ENCODE results near the gene MCM8.

The MCM8 gene

DNA sequence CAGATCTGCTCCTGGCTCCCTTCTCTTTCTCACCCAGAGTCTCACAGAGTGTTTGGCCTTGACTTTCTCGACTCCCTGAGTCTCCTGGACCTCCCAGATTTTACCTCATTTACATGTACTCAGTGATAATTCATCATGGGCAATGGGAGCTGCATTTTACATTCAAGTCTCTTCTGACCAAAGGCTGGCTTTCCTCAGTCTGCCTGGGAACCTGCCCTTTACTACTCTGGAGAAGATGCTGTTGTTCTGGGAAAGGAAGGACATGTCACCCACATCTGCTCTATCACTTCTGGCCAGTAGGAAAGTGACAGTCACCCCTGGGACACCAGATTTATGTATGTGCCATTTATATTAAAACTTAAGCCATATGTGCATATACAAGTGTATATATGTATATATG is 96.0 kb downstream of the MCM8 start:
- no peak for DNase-seq

- no peak for DNase-seq
Observed at GRCh38 chr20:6048391-6048790, 97.9 kb downstream of the MCM8 start.

All from activated T-cell treated with anti-CD3 and anti-CD28 coated beads for 4 hours (primary cell).